Iris pigment epithelial cell (primary cell): ENCODE results near the gene CISTR.

ENCODE experiments used
- DNase-seq: peaks from one replicate; pipeline ENCODE4 v3.0.0-alpha.2; 2011; ENCODE audit warnings: low read depth

Gene CISTR

GRCh38 chr12:53743266-53744129 is 8.3 kb downstream of the CISTR start:
- peak; percentile 40 for DNase-seq

GRCh38 chr12:53740130-53740491 is 11.7 kb downstream of the CISTR start:
- no peak for DNase-seq

- no peak for DNase-seq
These were observed 12.3 kb downstream of the CISTR start for GRCh38 chr12:53739214-53740129.

- DNase-seq, result no peak
These were observed 13.2 kb downstream of the CISTR start for GRCh38 chr12:53738406-53739213.

- DNase-seq, result no peak
These were observed 13.8 kb downstream of the CISTR start for GRCh38 chr12:53737951-53738405.

GRCh38 chr12:53737093-53737808 is 14.5 kb downstream of the CISTR start:
- no peak for DNase-seq

GRCh38 chr12:53736592-53736991 is 15.2 kb downstream of the CISTR start:
- no peak for DNase-seq

- DNase-seq, result no peak
These were observed 16.2 kb downstream of the CISTR start for GRCh38 chr12:53735556-53735955.

GRCh38 chr12:53734425-53734824 is 17.4 kb downstream of the CISTR start:
- DNase-seq, result no peak

GRCh38 chr12:53733807-53734200 is 18.0 kb downstream of the CISTR start:
- no peak for DNase-seq

- DNase-seq, result peak; percentile 50
These were observed 18.6 kb downstream of the CISTR start for GRCh38 chr12:53733051-53733806.

- no peak for DNase-seq
These were observed 22.1 kb downstream of the CISTR start for GRCh38 chr12:53729644-53730043.

GRCh38 chr12:53728206-53728605 is 23.6 kb downstream of the CISTR start:
- no peak for DNase-seq

GRCh38 chr12:53727310-53728041 is 24.3 kb downstream of the CISTR start, which contains the start of gene CALCOCO1:
TSS of gene CALCOCO1 (minus strand) at chr12:53727452. CDS start at chr12:53725242, 2,210 bp downstream.
- DNase-seq, result peak; percentile 99

- peak; percentile 28 for DNase-seq
These were observed 24.9 kb downstream of the CISTR start for GRCh38 chr12:53726946-53727309.

- no peak for DNase-seq
These were observed 25.4 kb downstream of the CISTR start for GRCh38 chr12:53726341-53726740.

- DNase-seq, result peak; percentile 36
These were observed 26.0 kb downstream of the CISTR start for GRCh38 chr12:53725824-53726223.

GRCh38 chr12:53722450-53723041 is 29.2 kb downstream of the CISTR start:
- peak; percentile 95 for DNase-seq

- DNase-seq, result no peak
These were observed 30.8 kb downstream of the CISTR start for GRCh38 chr12:53720946-53721345.
